ENCODE measurements around the gene CD180.

GRCh38 chr5:67215519-67216471 is 19.2 kb upstream of the CD180 start:
- TF ChIP-seq POLR2A (IDR thresholded peaks at IDR 0.05; ENCODE audit: low read depth, low read length) (no peak), POLR2AphosphoS5 (IDR thresholded peaks at IDR 0.05; ENCODE audit: low read depth, low read length) (no peak)
